Stimulated activated CD8-positive, alpha-beta memory T cell treated with anti-CD3 and anti-CD28 coated beads, Interleukin-7, amount 100 ng/mL, for 48 hours (primary cell): ENCODE data around the gene SORL1.
"Not testable (repeated sequence)": the region's sequence is repeated elsewhere in the genome, so short reads cannot be mapped to it uniquely, and the experiment has no call there.

Source experiments
- DNase-seq, 2 donors: peaks; one replicate each; pipeline ENCODE4 v3.0.0-alpha.2; 2020; ENCODE audit warnings: low read depth in 1 of 2; ENCODE audit errors: extremely low read depth in 1 of 2

The SORL1 gene, protein sequence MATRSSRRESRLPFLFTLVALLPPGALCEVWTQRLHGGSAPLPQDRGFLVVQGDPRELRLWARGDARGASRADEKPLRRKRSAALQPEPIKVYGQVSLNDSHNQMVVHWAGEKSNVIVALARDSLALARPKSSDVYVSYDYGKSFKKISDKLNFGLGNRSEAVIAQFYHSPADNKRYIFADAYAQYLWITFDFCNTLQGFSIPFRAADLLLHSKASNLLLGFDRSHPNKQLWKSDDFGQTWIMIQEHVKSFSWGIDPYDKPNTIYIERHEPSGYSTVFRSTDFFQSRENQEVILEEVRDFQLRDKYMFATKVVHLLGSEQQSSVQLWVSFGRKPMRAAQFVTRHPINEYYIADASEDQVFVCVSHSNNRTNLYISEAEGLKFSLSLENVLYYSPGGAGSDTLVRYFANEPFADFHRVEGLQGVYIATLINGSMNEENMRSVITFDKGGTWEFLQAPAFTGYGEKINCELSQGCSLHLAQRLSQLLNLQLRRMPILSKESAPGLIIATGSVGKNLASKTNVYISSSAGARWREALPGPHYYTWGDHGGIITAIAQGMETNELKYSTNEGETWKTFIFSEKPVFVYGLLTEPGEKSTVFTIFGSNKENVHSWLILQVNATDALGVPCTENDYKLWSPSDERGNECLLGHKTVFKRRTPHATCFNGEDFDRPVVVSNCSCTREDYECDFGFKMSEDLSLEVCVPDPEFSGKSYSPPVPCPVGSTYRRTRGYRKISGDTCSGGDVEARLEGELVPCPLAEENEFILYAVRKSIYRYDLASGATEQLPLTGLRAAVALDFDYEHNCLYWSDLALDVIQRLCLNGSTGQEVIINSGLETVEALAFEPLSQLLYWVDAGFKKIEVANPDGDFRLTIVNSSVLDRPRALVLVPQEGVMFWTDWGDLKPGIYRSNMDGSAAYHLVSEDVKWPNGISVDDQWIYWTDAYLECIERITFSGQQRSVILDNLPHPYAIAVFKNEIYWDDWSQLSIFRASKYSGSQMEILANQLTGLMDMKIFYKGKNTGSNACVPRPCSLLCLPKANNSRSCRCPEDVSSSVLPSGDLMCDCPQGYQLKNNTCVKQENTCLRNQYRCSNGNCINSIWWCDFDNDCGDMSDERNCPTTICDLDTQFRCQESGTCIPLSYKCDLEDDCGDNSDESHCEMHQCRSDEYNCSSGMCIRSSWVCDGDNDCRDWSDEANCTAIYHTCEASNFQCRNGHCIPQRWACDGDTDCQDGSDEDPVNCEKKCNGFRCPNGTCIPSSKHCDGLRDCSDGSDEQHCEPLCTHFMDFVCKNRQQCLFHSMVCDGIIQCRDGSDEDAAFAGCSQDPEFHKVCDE (N-terminal part only)

GRCh38 chr11:121451986-121452608, at the start of gene SORL1:
TSS of gene SORL1 (plus strand) at chr11:121452314. CDS start at chr11:121452332, 18 bp downstream.
- DNase-seq, result peak in 1 of 2 donors; percentile 43

DNA sequence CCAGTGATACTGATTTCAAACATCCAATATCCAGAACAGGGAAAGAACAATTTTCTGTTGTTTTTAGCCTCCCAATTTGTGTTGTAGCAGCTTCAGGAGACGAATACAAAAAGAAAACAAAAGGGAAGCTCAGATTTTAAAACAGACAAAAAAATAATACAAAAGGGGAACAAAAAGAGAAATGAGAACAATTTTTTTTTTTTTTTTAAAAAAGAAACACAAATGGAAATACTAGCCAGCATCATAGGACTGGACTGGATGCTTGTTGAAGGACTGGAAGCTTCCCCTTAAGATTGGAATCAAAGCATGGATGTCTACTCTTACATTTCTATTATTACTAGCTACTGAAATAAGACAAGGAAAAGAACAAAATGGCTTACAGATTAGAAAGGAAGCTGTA, 46.5 kb upstream of the SORL1 start:
- no peak for DNase-seq

- DNase-seq, result no peak
Observed at GRCh38 chr11:121406291-121406690, 45.8 kb upstream of the SORL1 start.

DNA sequence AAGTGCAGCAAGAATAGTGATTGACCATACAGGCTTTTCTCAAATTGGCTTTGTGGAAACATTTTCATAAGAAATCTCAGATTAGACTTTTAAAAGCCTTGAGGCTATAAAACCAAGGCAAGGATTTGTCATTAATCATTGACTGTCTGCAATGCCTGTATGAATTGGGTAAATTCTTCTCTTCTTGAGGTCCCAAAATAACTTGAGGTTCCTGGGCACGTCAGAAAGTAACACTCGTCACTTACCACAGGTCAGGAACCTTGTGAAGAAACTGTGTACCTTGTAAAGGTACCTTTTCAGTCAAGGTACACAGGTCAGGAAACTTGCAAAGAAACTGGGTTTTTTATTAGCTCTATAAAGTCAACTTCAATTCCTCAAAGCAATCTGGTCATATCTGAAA, 43.3 kb upstream of the SORL1 start:
- DNase-seq, result no peak

- DNase-seq, result not testable (repeated sequence)
Observed at GRCh38 chr11:121410041-121410440, 42.1 kb upstream of the SORL1 start.

- not testable (repeated sequence) for DNase-seq
Observed at GRCh38 chr11:121411330-121411729, 40.8 kb upstream of the SORL1 start.

GRCh38 chr11:121412000-121412587, 40.0 kb upstream of the SORL1 start:
- DNase-seq, result no peak

DNA sequence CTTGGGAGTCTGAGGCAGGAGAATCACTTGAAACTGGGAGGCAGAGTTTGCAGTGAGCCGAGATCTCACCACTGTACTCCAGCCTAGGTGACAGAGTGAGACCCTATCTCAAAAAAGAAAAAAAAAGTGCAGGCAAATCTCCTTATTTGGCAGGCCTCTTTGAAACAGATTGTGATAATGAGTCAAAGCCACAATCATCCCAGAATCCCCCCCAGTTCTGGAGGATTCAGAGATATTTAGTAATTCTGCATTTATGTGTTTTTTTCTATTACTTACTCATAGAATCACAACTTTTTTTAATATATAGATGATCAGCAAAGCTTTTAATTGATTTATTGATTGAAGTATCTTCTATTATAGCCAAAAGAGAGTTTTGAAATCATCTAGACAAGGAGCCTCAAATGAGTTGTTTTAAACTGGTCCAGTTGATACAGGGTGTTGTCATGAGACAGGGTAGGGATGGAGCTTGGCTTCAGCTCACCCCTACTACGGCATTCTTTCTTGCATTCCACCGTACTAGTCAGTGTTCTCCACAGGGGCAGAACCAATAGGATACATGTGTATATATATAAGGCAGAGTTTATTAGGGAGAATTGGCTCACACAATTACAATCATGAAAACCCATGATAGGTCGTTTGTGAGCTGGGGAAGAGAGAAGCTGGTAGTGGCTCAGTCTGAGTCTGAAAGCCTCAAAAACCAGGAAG, 39.3 kb upstream of the SORL1 start:
- no peak for DNase-seq

GRCh38 chr11:121414141-121414913, 37.8 kb upstream of the SORL1 start:
- DNase-seq, result no peak

GRCh38 chr11:121415856-121416255, 36.3 kb upstream of the SORL1 start:
- no peak for DNase-seq

DNA sequence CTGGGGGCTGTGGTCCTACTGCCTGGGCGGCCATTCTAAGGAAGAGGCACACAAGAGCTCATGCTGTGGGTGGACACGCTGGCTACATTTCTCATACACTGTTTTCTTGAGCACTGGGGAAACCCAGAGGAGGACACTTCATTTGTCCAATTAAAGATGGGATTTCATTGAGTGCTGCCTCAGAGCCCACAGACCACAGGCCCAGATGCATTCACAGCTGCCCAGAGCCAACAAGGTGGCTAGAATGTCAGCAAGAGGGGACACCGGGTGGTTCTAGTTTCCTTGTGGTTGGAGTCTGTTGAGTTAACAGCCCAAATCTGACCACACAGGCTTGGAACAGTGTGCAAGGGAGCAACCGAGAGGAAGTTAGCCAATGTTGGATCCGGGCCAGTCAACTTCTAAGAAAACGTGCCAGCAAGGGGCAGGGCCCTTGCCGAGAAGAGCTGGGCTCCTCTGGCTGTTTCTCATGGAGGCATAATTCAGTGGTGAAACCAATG, 35.0 kb upstream of the SORL1 start:
- peak; percentile 41 to 72 for DNase-seq

DNA sequence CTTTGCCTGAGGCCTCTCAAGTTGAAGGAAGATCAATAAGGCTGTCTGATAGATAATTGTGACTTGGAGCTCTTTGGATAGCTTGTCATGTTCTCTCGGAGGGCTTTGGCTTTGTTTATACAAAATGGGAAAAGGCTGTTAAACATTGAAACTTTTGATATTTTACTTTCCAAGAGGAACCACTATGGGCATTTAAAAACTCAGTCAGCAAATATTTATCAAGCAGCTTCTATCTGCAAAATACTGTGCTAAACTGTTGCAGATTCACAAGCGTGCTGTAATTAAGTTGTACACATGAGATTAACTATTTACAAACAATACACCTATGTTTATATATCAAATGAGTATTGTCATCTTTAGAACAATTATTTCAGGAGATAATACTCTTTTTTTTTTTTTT, 34.5 kb upstream of the SORL1 start:
- no peak for DNase-seq

DNA sequence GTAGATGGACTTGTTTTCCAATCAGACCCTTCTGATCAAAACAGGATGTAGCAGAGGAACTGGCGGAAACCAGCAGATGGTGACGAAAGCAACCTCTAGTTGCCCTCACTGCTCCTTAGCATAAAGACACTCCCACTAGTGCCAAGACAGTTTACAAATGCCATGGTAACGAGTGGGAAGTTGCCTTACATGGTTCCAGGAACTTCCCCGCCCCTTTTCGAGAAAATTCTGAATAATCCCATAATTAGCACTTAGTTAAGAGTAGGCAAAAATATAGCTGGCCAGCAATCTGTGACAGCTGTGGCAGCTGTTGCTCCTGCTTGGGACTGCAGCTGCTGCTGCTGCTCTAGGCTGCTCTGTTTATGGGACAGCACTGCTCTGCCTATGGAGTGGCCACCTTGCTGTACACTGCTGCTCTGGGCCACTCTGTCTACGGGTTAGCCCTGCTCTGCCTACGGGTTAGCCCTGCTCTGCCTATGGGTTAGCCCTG, 33.4 kb upstream of the SORL1 start:
- DNase-seq, result peak in 1 of 2 donors; percentile 27

GRCh38 chr11:121419836-121420235, 32.3 kb upstream of the SORL1 start:
- DNase-seq, result no peak

DNA sequence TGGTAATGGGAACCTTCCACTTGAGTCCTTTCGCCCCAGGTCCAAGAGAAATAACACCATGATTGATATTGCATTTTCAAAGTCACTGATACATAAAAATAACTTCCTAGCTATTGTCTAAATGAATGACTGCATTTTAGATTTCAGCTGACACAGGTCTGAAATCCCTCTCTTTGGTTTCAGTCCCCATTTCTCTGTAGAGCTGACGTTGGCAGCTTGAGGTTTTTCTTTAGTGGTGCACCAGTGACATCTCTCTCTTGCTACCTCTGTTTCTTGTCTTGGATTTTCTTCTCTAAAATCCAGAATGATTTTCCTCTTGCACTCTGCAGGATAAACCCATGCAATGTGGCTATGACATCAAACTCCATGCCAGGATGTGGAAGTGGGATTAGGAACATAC, 31.7 kb upstream of the SORL1 start:
- DNase-seq, result no peak

DNA sequence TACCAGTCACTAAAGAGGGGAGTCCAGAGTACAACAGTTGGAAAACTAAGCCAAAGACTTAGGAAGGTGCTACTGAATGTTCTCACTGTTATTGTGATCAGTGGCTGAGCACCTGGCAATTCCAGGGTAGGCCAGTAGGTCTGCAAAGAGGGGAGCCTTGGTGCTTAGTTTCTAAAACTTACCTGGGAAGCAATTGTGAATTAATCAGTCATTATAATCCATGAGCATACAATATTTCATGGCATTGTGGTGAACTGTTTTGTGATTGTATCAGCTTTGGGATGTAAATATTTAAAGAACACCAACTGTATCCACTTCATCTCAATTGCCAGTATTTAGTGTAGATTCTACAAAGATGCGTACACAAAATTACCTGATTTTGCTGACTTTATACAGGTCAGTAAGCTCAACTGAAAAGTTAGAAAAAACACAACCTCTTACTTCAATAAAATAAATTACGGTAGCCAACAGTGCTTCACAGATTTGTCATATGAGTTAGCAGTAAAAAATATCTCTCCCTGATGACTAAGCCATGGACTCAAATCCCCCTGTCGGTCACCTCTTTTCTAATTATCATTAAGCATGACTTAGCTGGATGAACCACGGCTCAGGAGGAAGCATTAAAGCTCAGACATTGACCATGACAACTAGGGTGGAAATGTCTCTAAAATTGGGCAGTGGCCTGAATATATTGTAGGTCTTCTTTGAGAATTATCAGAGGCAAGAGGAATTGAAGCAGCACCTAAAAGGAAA, 30.8 kb upstream of the SORL1 start:
- no peak for DNase-seq

DNA sequence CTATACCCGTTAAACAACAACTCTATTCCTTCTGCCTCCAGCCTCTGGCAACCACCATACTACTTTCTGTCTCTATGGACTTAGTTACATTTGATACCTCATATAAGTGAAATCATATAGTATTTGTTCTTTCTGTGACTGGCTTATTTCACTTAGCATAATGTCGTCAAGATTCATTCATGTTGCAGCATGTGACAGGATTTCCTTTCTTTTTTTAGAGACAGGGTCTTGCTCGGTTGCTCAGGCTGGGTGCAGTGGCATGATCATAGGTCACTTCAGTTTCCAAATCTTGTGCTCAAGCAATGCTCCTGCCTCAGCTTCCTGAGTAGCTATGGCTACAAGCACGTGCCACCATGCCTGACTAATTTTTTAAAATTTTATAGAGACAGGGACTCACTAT, 29.4 kb upstream of the SORL1 start:
- no peak for DNase-seq

- no peak for DNase-seq
Observed at GRCh38 chr11:121425828-121426227, 26.3 kb upstream of the SORL1 start.
